Keratinocyte (primary cell): Measurements from ENCODE around the gene SMCO2.

Experiments
- EZH2 ChIP-seq: IDR thresholded peaks from one replicate; pipeline ENCODE4 v1.6.1; 2012; ENCODE audit warnings: inconsistent platforms, mild to moderate bottlenecking, low read length, moderate library complexity
- TF ChIP-seq, protein P1 (sequence below), 3 experiments: IDR thresholded peaks in 1 of 3; conservative IDR thresholded peaks in 1 of 3; optimal IDR thresholded peaks in 1 of 3; 2 replicates in 2 of 3; 3 replicates in 1 of 3; pipeline versions ENCODE3 to v1.5.1; 2011; ENCODE audit warnings: low read length in 3 of 3, mild to moderate bottlenecking in 3 of 3, moderate library complexity in 2 of 3, control low read depth in 1 of 3, inconsistent platforms in 1 of 3; ENCODE audit not compliant: insufficient read depth in 2 of 3; ENCODE audit errors: extremely low read depth in 1 of 3

DNA sequence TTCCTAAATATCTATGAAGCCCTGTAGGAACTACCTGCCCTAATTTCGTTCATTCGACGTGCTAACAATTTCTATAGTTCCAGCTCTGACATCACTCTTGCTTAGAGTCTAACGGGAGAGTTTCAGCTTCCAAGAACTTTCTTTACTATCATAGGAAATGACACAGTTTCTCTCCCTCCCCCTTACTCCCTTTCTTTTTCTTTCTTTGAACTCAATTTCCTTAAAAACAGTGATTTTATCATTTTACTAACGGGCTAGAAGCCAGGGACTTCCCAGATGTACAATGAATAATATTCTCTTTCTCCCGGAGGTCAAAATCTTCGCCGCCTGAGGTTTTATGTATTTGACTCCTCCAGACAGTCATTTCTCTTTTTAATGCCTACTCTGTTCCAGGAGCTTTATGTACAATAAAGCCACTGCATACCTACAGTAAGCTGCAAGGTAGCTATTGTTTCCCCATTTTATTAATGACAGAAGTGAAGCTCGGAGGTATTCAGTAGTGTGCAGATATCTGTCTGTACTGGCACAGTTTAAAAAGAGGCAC lies 15.7 kb downstream of the SMCO2 start:
- TF ChIP-seq, protein P1, sequence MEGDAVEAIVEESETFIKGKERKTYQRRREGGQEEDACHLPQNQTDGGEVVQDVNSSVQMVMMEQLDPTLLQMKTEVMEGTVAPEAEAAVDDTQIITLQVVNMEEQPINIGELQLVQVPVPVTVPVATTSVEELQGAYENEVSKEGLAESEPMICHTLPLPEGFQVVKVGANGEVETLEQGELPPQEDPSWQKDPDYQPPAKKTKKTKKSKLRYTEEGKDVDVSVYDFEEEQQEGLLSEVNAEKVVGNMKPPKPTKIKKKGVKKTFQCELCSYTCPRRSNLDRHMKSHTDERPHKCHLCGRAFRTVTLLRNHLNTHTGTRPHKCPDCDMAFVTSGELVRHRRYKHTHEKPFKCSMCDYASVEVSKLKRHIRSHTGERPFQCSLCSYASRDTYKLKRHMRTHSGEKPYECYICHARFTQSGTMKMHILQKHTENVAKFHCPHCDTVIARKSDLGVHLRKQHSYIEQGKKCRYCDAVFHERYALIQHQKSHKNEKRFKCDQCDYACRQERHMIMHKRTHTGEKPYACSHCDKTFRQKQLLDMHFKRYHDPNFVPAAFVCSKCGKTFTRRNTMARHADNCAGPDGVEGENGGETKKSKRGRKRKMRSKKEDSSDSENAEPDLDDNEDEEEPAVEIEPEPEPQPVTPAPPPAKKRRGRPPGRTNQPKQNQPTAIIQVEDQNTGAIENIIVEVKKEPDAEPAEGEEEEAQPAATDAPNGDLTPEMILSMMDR (optimal IDR thresholded peaks at IDR 0.05 in 1 of 3, IDR thresholded peaks at IDR 0.05 in 1 of 3, conservative IDR thresholded peaks at IDR 0.05 in 1 of 3; ENCODE audit: extremely low read depth in 1 of 3, insufficient read depth in 2 of 3, low read length in 3 of 3) = no peak
- TF ChIP-seq EZH2 = no peak
